T47D (cell line): ENCODE data around the gene LRRC46.

ENCODE experiments used
- DNase-seq, 2 experiments: peaks; one replicate each; pipeline versions ENCODE4 v3.0.0 to v3.0.0-alpha.2; 2011 to 2012; ENCODE audit warnings: low read depth in 1 of 2, low spot score in 1 of 2
- JUND ChIP-seq: IDR thresholded peaks from 2 replicates; pipeline ENCODE4 v1.6.1; 2012; ENCODE audit warnings: low read depth
- in situ Hi-C: cut with HindIII; loops from 2 replicates; pipeline ENCODE4 v1.10.0; 2016; ENCODE audit warnings: low sequenced_read_pairs, low pct_unique_long_range_greater_than_20kb

The LRRC46 gene

GRCh38 chr17:47841488-47842291, 10.2 kb downstream of the LRRC46 start:
- no peak for DNase-seq
- in situ Hi-C loops = no loop called here
- no peak for TF ChIP-seq JUND

- in situ Hi-C loops = no loop called here
- TF ChIP-seq JUND = no peak
Measured at GRCh38 chr17:47843391-47843730, 11.9 kb downstream of the LRRC46 start.

GRCh38 chr17:47844227-47844626, 12.8 kb downstream of the LRRC46 start:
- no peak for TF ChIP-seq JUND
- peak in 1 of 2 experiments; percentile 23 for DNase-seq
- in situ Hi-C loops = no loop called here

More at GRCh38 chr17:47843391-47843730, 11.9 kb downstream of the LRRC46 start:
- no peak for DNase-seq

DNA sequence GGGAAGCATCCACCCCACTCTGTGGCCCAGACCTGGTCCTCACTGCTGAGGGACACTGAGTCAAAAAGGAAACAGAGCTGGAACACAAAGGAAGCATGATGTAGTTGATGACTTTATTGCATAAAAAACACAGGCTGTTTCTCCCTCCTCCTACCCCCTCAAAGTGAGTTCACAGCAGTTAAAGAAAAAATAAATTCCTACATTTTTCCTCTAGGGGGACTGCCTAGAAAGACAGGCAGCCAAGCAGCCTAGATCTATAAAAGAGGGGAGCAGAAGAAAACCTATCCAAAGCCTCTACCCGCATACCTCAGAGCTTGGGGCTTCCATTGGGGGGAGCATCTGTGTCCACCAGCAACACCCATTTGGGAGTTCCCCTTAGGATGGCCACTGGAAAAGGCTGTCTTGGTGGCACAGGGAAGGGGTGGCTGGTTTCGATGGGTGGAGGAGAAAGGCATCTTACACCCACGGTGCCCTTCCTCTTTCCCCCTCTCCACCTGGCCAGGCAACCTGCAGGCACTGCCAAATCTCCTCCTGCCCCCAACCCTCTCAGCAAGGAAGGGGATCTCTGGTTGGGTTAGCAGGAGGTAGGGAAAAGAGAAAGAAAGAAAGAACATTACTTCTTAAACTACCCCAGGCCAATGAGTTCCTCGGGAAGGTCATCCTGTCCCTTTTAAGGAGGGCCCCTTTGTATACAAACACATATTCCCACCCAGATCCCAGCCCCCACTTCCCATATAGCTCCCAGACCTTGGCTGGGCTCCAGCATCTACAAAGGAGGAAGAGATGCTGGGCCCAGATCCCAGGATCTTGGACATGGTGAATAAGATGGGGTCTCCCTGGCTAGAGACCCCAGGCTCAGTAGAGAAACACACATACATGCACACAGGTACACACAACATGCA, 13.6 kb downstream of the LRRC46 start:
- in situ Hi-C loops = no loop called here
- DNase-seq = peak in 1 of 2 experiments; percentile 40

DNA sequence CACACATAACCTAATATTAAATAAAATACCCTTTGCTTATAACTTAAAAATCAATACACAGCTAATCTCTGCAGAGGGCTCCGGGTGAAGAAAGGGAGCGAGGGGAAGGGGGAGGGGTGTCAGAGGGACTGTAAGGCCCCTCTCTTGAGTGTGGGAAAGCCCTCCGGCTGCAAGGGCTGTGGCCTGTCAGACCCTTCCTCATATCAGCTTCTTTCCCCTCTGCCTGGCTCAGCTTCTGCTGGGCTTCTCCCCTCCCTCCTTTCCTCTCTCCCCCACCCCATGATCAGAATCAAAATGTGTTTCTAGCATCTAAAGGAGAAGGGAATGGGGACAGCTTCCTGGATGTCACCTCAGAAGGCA, 14.2 kb downstream of the LRRC46 start:
- in situ Hi-C loops = no loop called here
- no peak for TF ChIP-seq JUND
- no peak for DNase-seq

More for the DNA sequence above, 13.6 kb downstream of the LRRC46 start:
- no peak for TF ChIP-seq JUND

DNA sequence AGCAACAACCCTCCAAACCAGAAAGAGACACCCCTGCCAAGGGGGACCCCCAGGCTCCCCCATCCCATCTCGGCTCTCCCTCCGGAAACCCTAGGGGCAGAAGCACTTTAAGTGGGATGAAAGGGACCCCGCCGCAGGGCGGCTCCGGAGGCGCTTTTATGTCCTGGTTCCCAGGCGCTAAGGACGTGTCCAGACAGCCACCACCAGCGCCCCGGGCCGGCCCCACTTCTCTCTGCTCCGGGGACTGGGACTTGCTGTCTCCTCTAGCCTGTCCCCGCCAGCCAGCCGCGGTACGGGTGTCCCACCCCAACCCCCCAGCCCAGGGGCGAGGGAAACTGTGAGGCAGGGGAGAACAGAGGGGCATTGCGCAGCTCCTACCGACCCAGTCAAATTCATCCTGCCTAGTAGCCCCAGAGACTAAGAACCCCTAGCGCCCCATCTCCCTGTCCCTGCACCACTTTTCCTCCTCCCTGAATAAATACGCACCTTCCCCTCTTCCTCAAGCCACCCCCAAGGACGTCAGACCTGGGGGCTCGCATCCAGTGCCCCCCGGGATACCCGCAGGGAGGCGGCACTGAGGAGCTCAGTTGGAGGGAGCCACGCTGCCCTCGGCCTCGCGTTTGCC, 15.4 kb downstream of the LRRC46 start:
- DNase-seq = no peak
- in situ Hi-C loops = no loop called here
- TF ChIP-seq JUND = no peak

DNA sequence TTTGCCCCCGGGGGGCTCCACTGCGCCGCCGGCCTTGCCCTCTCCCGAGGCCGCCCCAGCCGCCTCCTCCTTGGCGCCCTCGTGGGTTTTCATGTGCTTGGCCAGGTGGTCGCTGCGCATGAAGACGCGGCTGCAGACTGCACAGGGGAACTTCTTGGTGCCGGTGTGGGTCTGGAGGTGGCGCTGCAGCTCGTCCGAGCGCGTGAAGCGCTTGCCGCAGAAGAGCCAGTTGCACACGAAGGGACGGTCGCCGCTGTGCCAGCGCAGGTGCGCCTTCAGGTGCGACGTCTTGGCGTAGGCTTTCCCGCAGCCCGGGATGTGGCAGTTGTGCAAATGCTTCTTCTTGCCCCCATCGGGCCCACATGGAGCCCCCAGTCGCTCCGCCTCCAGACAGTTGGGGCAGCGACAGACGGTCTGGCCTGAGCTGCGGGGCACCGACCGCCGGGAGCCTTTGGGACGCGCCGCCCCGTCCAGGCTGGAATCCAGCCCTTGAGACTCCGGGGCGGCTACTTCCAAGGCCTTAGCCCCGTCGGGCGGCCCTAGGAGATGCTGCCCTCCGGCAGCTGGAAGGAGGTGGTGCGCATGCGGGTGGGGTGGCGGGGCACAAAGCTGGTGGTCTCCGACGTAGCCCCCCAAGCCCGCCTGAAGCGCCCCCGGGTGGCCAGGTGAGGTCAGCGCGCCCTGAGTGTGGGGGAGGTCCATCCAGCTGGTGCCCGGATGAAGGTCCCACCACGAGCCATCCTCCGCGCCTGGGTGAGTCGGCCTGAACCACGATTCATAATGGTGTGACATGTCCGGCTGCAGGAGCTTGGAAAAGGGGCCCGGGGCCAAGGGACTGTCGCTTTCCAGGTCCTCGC, 16.1 kb downstream of the LRRC46 start:
- in situ Hi-C loops = no loop called here

GRCh38 chr17:47848198-47848513, 16.7 kb downstream of the LRRC46 start:
- in situ Hi-C loops = no loop called here
- no peak for DNase-seq
- TF ChIP-seq JUND = no peak

More for the DNA sequence above, 16.1 kb downstream of the LRRC46 start:
- no peak for TF ChIP-seq JUND
- no peak for DNase-seq

DNA sequence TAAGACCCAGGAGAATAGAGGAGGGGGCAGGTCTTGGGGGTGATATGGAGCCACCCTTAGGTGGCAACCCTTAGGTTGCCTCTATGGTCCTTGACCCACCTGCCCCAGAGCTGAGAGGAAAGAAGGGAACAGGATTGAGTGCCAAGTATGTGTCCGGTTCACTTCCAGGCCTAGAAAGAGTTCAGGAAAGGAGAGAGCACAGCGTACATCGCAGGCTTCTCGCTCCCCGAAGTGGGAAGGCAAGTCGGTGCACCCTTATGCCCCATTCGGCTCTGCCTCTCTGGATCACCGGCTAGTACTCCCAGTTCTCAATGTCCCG, 18.9 kb downstream of the LRRC46 start:
- DNase-seq = peak in 1 of 2 experiments; percentile 61
- in situ Hi-C loops = no loop called here
- TF ChIP-seq JUND = no peak

- in situ Hi-C loops = no loop called here
- peak; percentile 92 to 97 for DNase-seq
- TF ChIP-seq JUND = no peak; the same call in 1 of the 2 replicates
Measured at GRCh38 chr17:47850692-47851573, 19.5 kb downstream of the LRRC46 start, which contains the start of gene SP6. Gene SP6, minus strand, starts transcription at chr17:47851163. Its CDS starts 2,734 bp downstream, at chr17:47848429.

DNA sequence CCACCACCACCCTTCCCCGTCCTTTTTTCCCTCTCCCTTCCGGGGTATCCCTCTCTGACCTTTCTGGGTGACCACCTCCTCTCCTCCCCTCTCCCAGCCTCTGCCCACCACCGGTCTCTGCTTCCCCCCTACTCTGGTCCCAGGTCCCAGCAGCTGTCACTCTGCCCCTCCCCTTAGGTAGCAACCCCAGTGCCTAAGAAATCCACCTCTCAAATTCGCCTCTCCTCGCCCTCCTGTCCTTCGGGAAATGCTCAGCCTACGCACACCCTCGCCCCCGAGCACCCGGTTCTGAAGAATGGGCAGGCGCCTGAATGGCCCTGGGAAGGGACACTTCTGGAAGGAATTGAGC, 20.3 kb downstream of the LRRC46 start:
- TF ChIP-seq JUND = no peak
- in situ Hi-C loops = no loop called here
- DNase-seq = no peak
